Testis (tissue), 3 donors: ENCODE data around the gene CCDC157. TPM values are rescaled to one million over a fixed set of nuclear protein-coding genes. Genes with fewer than 3 reads are reported as not detected.

ENCODE experiments used
- DNase-seq: peaks from one replicate; pipeline ENCODE4 v3.0.0-alpha.2; 2019
- H3K27ac ChIP-seq, 2 donors: fragments of 200-600 bp; sonication (generic); one replicate each; pipeline ENCODE4 v1.5.1; 2019
- H3K27me3 ChIP-seq: fragments of 200-600 bp; sonication (generic); one replicate; pipeline ENCODE4 v1.5.1; 2019
- H3K36me3 ChIP-seq: fragments of 200-600 bp; sonication (generic); one replicate; pipeline ENCODE4 v1.5.1; 2017; ENCODE audit warnings: low read depth; ENCODE audit errors: missing control alignments
- H3K4me1 ChIP-seq: fragments of 200-600 bp; sonication (generic); one replicate; pipeline ENCODE4 v1.5.1; 2019
- H3K4me3 ChIP-seq, 2 donors: fragments of 200-600 bp; sonication (generic); one replicate each; pipeline ENCODE4 v1.5.1; 2017 to 2019
- H3K9me3 ChIP-seq: fragments of 200-600 bp; sonication (generic); one replicate; pipeline ENCODE4 v1.5.1; 2017
- POLR2A ChIP-seq: fragments of 450-650 bp; IDR thresholded peaks from one replicate; pipeline ENCODE4 v1.6.1; 2017; ENCODE audit warnings: antibody characterized with exemption, mild to moderate bottlenecking, moderate library complexity
- WGBS, 2 donors: methylation state at CpG; one replicate each; pipeline ENCODE4 v1.1.5; 2018; 5-methylcytosine and 5-hydroxymethylcytosine counted together
- intact Hi-C: fragments of 100-400 bp; cut with DNase I; formaldehyde crosslinking; loops from one replicate; pipeline ENCODE4 v1.15.1; 2023; ENCODE audit warnings: low total_unique reads
- polyA plus RNA-seq: library from polyadenylated mRNA; stranded (reverse); fragments of 350-450 nt; fragmentation: Illumina TruSeq; extraction: RNeasy Lipid Tissue Mini Kit (QIAGEN cat#74804); gene quantifications from one replicate; pipeline ENCODE4 v1.2.3, GENCODE V29; 2014; ENCODE audit warnings: low read depth, low replicate concordance; ENCODE audit not compliant: insufficient read depth
- total RNA-seq, 2 donors: library from RNA; depleted of rRNA; stranded (reverse); fragments of >200 nt; gene quantifications; one replicate each; pipeline ENCODE4 v1.2.3, GENCODE V29; 2016
- TF ChIP-seq, protein P1 (sequence below), 3 experiments: fragments of 450-650 bp in 2 of 3; fragments of 200-600 bp in 1 of 3; sonication (generic) in 1 of 3; IDR thresholded peaks; one replicate each; pipeline ENCODE4 v1.5.1; 2016 to 2019; ENCODE audit warnings: antibody characterized with exemption in 3 of 3, mild to moderate bottlenecking in 2 of 3, moderate library complexity in 1 of 3

CCDC157 gene
- total and polyA plus RNA-seq, 3 donors from 2014 or later: 69.2 to 81.9 (median 70.1) TPM

DNA sequence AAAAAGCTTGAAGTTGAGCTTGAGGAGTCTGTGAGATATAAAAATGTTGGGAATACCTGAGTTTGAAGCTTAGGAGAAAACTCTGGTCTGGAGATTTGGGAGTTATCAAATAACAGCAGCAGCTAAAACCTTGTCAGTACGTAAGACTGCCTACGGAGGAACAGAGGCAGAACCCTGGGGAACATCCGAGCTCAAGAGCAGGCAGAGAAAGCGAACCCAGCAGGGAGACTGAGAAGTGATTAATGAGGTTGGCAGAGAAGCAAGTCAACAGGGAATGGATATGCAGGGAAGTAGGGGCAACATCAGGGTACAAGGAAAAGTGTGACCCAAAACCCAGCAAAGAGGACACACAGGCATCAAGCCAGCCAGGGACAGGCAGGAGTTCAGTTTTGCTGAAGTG is 56.2 kb downstream of the CCDC157 start:
- Histone ChIP-seq H3K27ac (no peak overlapping the region), H3K36me3 (no peaks in the 10 kb centered on the region)
- WGBS, 2 donors: 89 to 95% methylated on average over 4 of the region's 4 CpGs

DNA sequence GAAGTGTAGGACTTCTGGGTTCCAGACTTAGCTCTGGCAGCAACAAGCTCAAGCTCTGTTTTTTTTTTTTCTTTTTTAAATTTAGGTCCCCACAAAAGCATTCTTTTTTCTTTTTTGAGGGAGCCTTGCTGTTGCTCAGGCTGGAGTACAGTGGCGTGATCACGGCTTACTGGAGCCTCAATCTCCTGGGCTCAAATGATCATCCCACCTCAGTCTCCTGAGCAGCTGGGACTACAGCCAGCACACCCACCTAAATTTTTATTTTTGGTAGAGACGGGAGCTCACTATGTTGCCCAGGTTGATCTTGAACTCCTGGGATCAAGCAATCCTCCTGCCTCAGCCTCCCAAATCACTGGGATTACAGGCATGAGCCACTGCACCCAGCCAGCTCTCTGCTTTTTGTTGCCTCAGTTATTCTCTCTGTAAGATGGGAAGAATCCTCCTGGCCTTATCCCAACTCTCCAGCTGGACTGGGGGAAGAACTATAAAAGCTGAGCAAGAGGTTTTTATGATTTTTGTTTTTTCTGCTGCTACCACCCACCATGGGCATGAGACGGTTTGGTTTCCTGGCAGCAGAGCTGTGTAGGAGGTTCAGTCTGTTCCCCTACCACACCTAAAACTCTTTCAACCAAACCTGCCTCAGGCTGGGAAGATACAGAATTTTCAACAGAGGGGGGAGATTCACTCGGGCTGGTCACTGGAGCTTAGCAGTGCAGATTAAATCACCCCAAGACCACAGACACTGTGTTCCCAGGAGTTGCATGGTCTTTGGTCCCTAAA is 57.1 kb downstream of the CCDC157 start:
- no peak overlapping the region for H3K4me3 ChIP-seq
- no peak overlapping the region for H3K27ac ChIP-seq
- TF ChIP-seq, protein P1, sequence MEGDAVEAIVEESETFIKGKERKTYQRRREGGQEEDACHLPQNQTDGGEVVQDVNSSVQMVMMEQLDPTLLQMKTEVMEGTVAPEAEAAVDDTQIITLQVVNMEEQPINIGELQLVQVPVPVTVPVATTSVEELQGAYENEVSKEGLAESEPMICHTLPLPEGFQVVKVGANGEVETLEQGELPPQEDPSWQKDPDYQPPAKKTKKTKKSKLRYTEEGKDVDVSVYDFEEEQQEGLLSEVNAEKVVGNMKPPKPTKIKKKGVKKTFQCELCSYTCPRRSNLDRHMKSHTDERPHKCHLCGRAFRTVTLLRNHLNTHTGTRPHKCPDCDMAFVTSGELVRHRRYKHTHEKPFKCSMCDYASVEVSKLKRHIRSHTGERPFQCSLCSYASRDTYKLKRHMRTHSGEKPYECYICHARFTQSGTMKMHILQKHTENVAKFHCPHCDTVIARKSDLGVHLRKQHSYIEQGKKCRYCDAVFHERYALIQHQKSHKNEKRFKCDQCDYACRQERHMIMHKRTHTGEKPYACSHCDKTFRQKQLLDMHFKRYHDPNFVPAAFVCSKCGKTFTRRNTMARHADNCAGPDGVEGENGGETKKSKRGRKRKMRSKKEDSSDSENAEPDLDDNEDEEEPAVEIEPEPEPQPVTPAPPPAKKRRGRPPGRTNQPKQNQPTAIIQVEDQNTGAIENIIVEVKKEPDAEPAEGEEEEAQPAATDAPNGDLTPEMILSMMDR (IDR thresholded peaks at IDR 0.05): no peak
- H3K27me3 ChIP-seq: no peaks in the 10 kb centered on the region
- WGBS, 2 donors: 67 to 74% methylated on average over 5 of the region's 5 CpGs
- intact Hi-C loops: no loop called here
- DNase-seq: no peak
- no peaks in the 10 kb centered on the region for H3K9me3 ChIP-seq
- no peaks in the 10 kb centered on the region for H3K36me3 ChIP-seq
- H3K4me1 ChIP-seq: no peaks in the 10 kb centered on the region

More for the DNA sequence above, 56.2 kb downstream of the CCDC157 start:
- Histone ChIP-seq H3K9me3 (no peaks in the 10 kb centered on the region), H3K4me1 (no peaks in the 10 kb centered on the region), H3K27me3 (no peaks in the 10 kb centered on the region), H3K4me3 (no peak overlapping the region)
- intact Hi-C loops: no loop called here
- no peak for DNase-seq
- TF ChIP-seq POLR2A: no peak
- TF ChIP-seq, protein P1 (IDR thresholded peaks at IDR 0.05): no peak

DNA sequence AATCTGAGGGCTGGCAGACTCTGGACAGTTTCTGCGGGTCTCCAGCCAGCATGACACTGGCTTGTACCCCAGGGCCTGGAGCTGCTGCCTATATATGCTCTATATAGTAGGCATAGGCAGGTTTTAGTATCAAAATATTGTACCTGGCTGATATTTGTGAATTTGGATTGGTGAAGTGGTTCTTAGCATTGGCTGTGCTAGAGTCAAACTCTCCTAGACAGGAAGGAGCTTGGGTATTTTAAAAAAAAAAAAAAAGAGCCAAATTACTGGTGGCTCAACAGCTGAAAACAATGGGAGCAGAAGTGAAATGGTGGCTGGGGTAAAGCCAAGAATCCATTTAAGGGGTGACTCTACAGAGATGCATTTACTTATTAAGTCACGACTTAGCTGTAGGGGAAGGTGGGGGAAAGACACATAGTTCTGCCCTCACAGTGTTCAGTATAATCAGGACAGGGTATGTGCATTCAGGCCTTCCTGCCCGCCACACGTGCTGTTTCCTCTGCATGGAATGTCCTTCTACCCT is 57.8 kb downstream of the CCDC157 start:
- Histone ChIP-seq H3K27me3 (no peaks in the 10 kb centered on the region), H3K4me1 (no peaks in the 10 kb centered on the region), H3K9me3 (no peaks in the 10 kb centered on the region), H3K4me3 (no peak overlapping the region), H3K27ac (no peak overlapping the region), H3K36me3 (no peaks in the 10 kb centered on the region)
- no peak for DNase-seq
- no peak for TF ChIP-seq POLR2A
- TF ChIP-seq, protein P1 (IDR thresholded peaks at IDR 0.05): no peak
- intact Hi-C loops: no loop called here
- WGBS, 2 donors: 72 to 87% methylated on average over 4 of the region's 4 CpGs

DNA sequence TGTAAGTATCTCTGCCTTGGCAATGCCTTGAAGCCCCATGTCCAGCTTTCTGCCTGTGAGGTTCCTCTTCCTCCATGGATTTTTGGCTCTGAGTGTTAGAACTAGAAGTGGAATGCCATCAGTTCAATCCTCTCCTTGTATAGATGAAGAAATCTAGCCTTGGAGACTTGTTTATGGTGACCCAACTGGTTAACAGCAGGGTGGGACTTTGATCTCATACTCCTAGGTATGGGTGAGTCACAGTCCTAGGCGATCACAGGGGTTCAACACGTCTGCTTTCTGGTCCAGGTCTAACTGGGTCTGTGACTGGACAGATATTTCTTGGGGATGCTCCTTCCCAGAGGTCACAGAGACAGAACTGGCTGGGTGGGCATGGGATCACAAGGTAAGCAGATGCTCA is 59.6 kb downstream of the CCDC157 start:
- no peak for TF ChIP-seq POLR2A
- TF ChIP-seq, protein P1 (IDR thresholded peaks at IDR 0.05): no peak
- no peak overlapping the region for H3K4me3 ChIP-seq
- no peak overlapping the region for H3K27ac ChIP-seq
- no peak for DNase-seq
- 75 to 97% methylated on average over 2 of the region's 2 CpGs for WGBS, 2 donors
- intact Hi-C loops: no loop called here
- H3K9me3 ChIP-seq: no peaks in the 10 kb centered on the region
- H3K27me3 ChIP-seq: no peaks in the 10 kb centered on the region
- H3K4me1 ChIP-seq: peaks cover 15% of the 10 kb centered on the region
- no peaks in the 10 kb centered on the region for H3K36me3 ChIP-seq

- Histone ChIP-seq H3K36me3 (no peaks in the 10 kb centered on the region), H3K27me3 (no peaks in the 10 kb centered on the region), H3K4me1 (peaks cover 19% of the 10 kb centered on the region), H3K27ac (no peak overlapping the region), H3K9me3 (no peaks in the 10 kb centered on the region), H3K4me3 (no peak overlapping the region)
- intact Hi-C loops: no loop called here
- WGBS, 2 donors: 81% methylated on average over 1 of the region's 1 CpG
- DNase-seq: no peak
- no peak for TF ChIP-seq POLR2A
- TF ChIP-seq, protein P1 (IDR thresholded peaks at IDR 0.05): no peak
These were observed 60.0 kb downstream of the CCDC157 start for GRCh38 chr22:30416837-30417236.
